Measurements from ENCODE around the gene NPTX1.

DNA sequence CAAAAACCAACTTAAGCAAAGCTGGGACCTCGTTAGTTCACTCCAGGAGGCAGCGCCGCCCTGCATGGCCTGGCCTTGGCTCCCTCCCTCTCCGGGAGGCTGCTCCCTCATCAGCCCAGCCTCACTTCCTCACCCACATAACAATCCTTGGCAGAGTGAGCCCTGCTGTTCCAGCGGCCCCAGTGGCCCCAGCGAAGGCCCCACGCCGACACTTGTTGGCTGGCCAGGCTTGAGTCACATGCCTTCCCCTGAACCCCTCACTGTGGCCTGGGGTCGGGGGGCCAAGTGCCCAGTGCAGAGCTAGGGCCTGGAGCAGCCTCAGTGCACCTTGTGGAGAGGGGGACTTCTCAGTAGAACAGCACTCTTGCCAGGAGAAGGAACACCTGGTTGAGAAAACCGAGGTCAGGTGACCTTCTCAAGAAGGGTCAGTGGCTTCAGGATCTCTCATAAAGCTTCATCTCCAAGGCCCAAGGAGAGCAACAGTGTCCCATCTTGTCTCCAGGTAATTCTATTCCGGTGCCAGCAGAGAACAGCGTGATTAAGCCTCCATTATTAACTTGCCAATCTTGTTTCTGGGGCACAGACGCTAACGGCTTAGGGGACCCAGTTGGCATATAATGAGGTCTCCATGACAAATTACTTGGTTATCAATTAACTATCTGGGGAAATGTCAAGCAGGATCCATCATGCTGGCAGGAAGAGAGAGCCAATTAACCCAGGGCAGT, 34.6 kb downstream of the NPTX1 start:
- TF ChIP-seq, protein P1, sequence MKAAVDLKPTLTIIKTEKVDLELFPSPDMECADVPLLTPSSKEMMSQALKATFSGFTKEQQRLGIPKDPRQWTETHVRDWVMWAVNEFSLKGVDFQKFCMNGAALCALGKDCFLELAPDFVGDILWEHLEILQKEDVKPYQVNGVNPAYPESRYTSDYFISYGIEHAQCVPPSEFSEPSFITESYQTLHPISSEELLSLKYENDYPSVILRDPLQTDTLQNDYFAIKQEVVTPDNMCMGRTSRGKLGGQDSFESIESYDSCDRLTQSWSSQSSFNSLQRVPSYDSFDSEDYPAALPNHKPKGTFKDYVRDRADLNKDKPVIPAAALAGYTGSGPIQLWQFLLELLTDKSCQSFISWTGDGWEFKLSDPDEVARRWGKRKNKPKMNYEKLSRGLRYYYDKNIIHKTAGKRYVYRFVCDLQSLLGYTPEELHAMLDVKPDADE (IDR thresholded peaks at IDR 0.05): no peak
- TF ChIP-seq, protein P2, sequence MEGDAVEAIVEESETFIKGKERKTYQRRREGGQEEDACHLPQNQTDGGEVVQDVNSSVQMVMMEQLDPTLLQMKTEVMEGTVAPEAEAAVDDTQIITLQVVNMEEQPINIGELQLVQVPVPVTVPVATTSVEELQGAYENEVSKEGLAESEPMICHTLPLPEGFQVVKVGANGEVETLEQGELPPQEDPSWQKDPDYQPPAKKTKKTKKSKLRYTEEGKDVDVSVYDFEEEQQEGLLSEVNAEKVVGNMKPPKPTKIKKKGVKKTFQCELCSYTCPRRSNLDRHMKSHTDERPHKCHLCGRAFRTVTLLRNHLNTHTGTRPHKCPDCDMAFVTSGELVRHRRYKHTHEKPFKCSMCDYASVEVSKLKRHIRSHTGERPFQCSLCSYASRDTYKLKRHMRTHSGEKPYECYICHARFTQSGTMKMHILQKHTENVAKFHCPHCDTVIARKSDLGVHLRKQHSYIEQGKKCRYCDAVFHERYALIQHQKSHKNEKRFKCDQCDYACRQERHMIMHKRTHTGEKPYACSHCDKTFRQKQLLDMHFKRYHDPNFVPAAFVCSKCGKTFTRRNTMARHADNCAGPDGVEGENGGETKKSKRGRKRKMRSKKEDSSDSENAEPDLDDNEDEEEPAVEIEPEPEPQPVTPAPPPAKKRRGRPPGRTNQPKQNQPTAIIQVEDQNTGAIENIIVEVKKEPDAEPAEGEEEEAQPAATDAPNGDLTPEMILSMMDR (conservative IDR thresholded peaks at IDR 0.05; ENCODE audit: low read depth in 2 of 2): no peak
- TF ChIP-seq CREB1 (CRISPR knock-in tag; IDR thresholded peaks at IDR 0.05; ENCODE audit: low read depth) (no peak), POLR2AphosphoS5 (IDR thresholded peaks at IDR 0.05; ENCODE audit: low read depth) (no peak), EZH2phosphoT487 (IDR thresholded peaks at IDR 0.05; ENCODE audit: unreplicated experiment) (no peak)
- TF ChIP-seq, protein P3, sequence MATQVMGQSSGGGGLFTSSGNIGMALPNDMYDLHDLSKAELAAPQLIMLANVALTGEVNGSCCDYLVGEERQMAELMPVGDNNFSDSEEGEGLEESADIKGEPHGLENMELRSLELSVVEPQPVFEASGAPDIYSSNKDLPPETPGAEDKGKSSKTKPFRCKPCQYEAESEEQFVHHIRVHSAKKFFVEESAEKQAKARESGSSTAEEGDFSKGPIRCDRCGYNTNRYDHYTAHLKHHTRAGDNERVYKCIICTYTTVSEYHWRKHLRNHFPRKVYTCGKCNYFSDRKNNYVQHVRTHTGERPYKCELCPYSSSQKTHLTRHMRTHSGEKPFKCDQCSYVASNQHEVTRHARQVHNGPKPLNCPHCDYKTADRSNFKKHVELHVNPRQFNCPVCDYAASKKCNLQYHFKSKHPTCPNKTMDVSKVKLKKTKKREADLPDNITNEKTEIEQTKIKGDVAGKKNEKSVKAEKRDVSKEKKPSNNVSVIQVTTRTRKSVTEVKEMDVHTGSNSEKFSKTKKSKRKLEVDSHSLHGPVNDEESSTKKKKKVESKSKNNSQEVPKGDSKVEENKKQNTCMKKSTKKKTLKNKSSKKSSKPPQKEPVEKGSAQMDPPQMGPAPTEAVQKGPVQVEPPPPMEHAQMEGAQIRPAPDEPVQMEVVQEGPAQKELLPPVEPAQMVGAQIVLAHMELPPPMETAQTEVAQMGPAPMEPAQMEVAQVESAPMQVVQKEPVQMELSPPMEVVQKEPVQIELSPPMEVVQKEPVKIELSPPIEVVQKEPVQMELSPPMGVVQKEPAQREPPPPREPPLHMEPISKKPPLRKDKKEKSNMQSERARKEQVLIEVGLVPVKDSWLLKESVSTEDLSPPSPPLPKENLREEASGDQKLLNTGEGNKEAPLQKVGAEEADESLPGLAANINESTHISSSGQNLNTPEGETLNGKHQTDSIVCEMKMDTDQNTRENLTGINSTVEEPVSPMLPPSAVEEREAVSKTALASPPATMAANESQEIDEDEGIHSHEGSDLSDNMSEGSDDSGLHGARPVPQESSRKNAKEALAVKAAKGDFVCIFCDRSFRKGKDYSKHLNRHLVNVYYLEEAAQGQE (IDR thresholded peaks at IDR 0.05; ENCODE audit: unreplicated experiment): no peak
